Uterus (tissue), 4 donors: ENCODE results near the gene TMEM45A. TPM values are rescaled to one million over a fixed set of nuclear protein-coding genes. Genes with fewer than 3 reads are reported as not detected.
"Not testable (repeated sequence)": the region's sequence is repeated elsewhere in the genome, so short reads cannot be mapped to it uniquely, and the experiment has no call there.

Experiments
- DNase-seq, 2 donors: peaks; one replicate each; pipeline ENCODE4 v3.0.0-alpha.2; 2019 to 2020
- H3K27ac ChIP-seq, 2 donors: fragments of 200-600 bp; sonication (generic); 1 replicate in 1 of 2; 2 replicates in 1 of 2; pipeline ENCODE4 v1.5.1; 2016 to 2018
- H3K27me3 ChIP-seq, 2 donors: fragments of 200-600 bp; sonication (generic); one replicate each; pipeline ENCODE4 v1.5.1; 2018 to 2019; ENCODE audit warnings: control low read depth in 1 of 2
- H3K36me3 ChIP-seq, 2 donors: fragments of 200-600 bp; sonication (generic); one replicate each; pipeline ENCODE4 v1.5.1; 2019; ENCODE audit warnings: control low read depth in 1 of 2
- H3K4me1 ChIP-seq, 2 donors: fragments of 200-600 bp; sonication (generic); one replicate each; pipeline ENCODE4 v1.5.1; 2018 to 2019; ENCODE audit warnings: control low read depth in 1 of 2
- H3K4me3 ChIP-seq, 2 donors: fragments of 200-600 bp; sonication (generic); 1 replicate in 1 of 2; 2 replicates in 1 of 2; pipeline ENCODE4 v1.5.1; 2018 to 2019; ENCODE audit warnings: mild to moderate bottlenecking in 1 of 2
- H3K9me3 ChIP-seq, 2 donors: fragments of 200-600 bp; sonication (generic); one replicate each; pipeline ENCODE4 v1.5.1; 2019; ENCODE audit warnings: control low read depth in 1 of 2
- CTCF ChIP-seq, 4 experiments: fragments of 200-600 bp in 2 of 4; fragments of 450-650 bp in 2 of 4; sonication (generic) in 2 of 4; IDR thresholded peaks; one replicate each; pipeline ENCODE4 v1.5.1; 2016 to 2019; ENCODE audit warnings: antibody characterized with exemption in 4 of 4, mild to moderate bottlenecking in 2 of 4, moderate library complexity in 1 of 4
- POLR2A ChIP-seq, 2 donors: fragments of 450-650 bp; IDR thresholded peaks; one replicate each; pipeline ENCODE4 v1.6.1; 2016; ENCODE audit warnings: antibody characterized with exemption in 2 of 2, mild to moderate bottlenecking in 1 of 2, moderate library complexity in 1 of 2
- intact Hi-C: fragments of 100-400 bp; cut with DNase I; formaldehyde crosslinking; loops from one replicate; pipeline ENCODE4 v1.15.1; 2023; ENCODE audit warnings: low total_unique reads
- total RNA-seq, 4 donors: library from RNA; depleted of rRNA in 3 of 4; stranded (reverse); fragments of >200 nt in 3 of 4; gene quantifications; one replicate each; pipeline versions ENCODE4 v1.1.0 to v1.2.4, GENCODE V29; 2014 to 2023
- donor health status: DM: yes; HTN: yes; CAD: no.

The TMEM45A gene
- total RNA-seq, 4 donors from 2014 or later, result 15.4 to 51.0 (median 28.3) TPM

- no peaks in the 10 kb centered on the region for H3K27me3 ChIP-seq
- no peaks in the 10 kb centered on the region for H3K36me3 ChIP-seq
- H3K4me3 ChIP-seq, result no peak overlapping the region
- DNase-seq, result no peak
- H3K9me3 ChIP-seq, result no peaks in the 10 kb centered on the region
- no peak for TF ChIP-seq POLR2A (IDR thresholded peaks at IDR 0.05)
- no peak for TF ChIP-seq CTCF (IDR thresholded peaks at IDR 0.05)
- H3K27ac ChIP-seq, result no peak overlapping the region
- H3K4me1 ChIP-seq, result no peaks in the 10 kb centered on the region
- intact Hi-C loops, result no loop called here
These were observed 21.5 kb upstream of the TMEM45A start for GRCh38 chr3:100470951-100471350.

- no peaks in the 10 kb centered on the region for H3K4me1 ChIP-seq
- H3K9me3 ChIP-seq, result no peaks in the 10 kb centered on the region
- intact Hi-C loops, result no loop called here
- no peak overlapping the region for H3K4me3 ChIP-seq
- H3K27me3 ChIP-seq, result no peaks in the 10 kb centered on the region
- no peak overlapping the region for H3K27ac ChIP-seq
- no peaks in the 10 kb centered on the region for H3K36me3 ChIP-seq
- TF ChIP-seq POLR2A (IDR thresholded peaks at IDR 0.05) (no peak), CTCF (IDR thresholded peaks at IDR 0.05) (no peak)
- DNase-seq, result no peak
These were observed 21.0 kb upstream of the TMEM45A start for GRCh38 chr3:100471444-100471843.

GRCh38 chr3:100477851-100478360, 14.5 kb upstream of the TMEM45A start:
- H3K4me3 ChIP-seq, H3K9me3 ChIP-seq, H3K36me3 ChIP-seq, H3K27me3 ChIP-seq, H3K27ac ChIP-seq, intact Hi-C loops, DNase-seq, H3K4me1 ChIP-seq: not testable (repeated sequence)

- DNase-seq, H3K27me3 ChIP-seq, H3K27ac ChIP-seq, H3K9me3 ChIP-seq, H3K4me1 ChIP-seq, intact Hi-C loops, H3K36me3 ChIP-seq, H3K4me3 ChIP-seq: not testable (repeated sequence)
These were observed 13.9 kb upstream of the TMEM45A start for GRCh38 chr3:100478521-100478920.

GRCh38 chr3:100480081-100480480, 12.3 kb upstream of the TMEM45A start:
- Histone ChIP-seq H3K27ac (no peak overlapping the region), H3K4me3 (no peak overlapping the region), H3K36me3 (no peaks in the 10 kb centered on the region), H3K27me3 (no peaks in the 10 kb centered on the region), H3K4me1 (no peaks in the 10 kb centered on the region), H3K9me3 (no peaks in the 10 kb centered on the region)
- DNase-seq, result no peak
- intact Hi-C loops, result no loop called here
- TF ChIP-seq CTCF (IDR thresholded peaks at IDR 0.05) (no peak), POLR2A (IDR thresholded peaks at IDR 0.05) (no peak)

- Histone ChIP-seq H3K4me3 (no peak overlapping the region), H3K27me3 (no peaks in the 10 kb centered on the region), H3K27ac (no peak overlapping the region), H3K9me3 (no peaks in the 10 kb centered on the region), H3K36me3 (no peaks in the 10 kb centered on the region), H3K4me1 (no peaks in the 10 kb centered on the region)
- no peak for DNase-seq
- intact Hi-C loops, result no loop called here
- TF ChIP-seq CTCF (IDR thresholded peaks at IDR 0.05), result no peak
- TF ChIP-seq POLR2A (IDR thresholded peaks at IDR 0.05), result no peak
These were observed 10.2 kb upstream of the TMEM45A start for GRCh38 chr3:100482176-100482575.
